Measurements from ENCODE around the gene OR8B12.

DNA sequence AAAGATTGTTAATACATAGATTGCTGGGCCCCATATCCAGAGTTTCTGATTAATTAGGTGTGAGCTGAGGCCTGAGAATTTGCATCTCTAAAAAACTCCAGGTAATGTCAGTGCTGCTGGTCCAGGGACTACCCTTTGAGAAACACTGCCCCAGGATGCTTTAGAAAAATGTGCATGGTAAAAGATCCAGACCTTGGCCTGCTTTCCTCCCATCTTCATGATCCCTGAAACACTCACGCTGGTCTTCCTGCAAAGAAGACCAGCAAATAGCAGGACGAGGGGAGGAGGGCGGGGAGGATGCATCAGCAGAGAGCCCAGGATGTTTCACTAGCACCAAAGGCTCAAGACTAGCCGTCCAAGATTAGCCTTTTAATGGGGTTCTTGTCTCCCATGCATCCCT, 26.2 kb upstream of the OR8B12 start, which contains the start of gene OR8A1:
- TF ChIP-seq, protein P1, sequence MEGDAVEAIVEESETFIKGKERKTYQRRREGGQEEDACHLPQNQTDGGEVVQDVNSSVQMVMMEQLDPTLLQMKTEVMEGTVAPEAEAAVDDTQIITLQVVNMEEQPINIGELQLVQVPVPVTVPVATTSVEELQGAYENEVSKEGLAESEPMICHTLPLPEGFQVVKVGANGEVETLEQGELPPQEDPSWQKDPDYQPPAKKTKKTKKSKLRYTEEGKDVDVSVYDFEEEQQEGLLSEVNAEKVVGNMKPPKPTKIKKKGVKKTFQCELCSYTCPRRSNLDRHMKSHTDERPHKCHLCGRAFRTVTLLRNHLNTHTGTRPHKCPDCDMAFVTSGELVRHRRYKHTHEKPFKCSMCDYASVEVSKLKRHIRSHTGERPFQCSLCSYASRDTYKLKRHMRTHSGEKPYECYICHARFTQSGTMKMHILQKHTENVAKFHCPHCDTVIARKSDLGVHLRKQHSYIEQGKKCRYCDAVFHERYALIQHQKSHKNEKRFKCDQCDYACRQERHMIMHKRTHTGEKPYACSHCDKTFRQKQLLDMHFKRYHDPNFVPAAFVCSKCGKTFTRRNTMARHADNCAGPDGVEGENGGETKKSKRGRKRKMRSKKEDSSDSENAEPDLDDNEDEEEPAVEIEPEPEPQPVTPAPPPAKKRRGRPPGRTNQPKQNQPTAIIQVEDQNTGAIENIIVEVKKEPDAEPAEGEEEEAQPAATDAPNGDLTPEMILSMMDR (IDR thresholded peaks at IDR 0.05; ENCODE audit: borderline replicate concordance, extremely low read depth, low read length, poor library complexity, severe bottlenecking) = no peak
- TF ChIP-seq EZH2 (IDR thresholded peaks at IDR 0.05; ENCODE audit: borderline replicate concordance, low read depth, low read length, severe bottlenecking) = no peak
